BJ (cell line): Measurements from ENCODE around the gene SMS. TPM values are rescaled to one million over a fixed set of nuclear protein-coding genes. Genes with fewer than 3 reads are reported as not detected.

ENCODE experiments used
- CTCF ChIA-PET: fragments of 350-600 bp; formaldehyde crosslinking; extraction: SDS; loops from one replicate; lab custom pipeline; 2021; ENCODE audit warnings: antibody characterized with exemption, inconsistent platforms; lab: Yijun Ruan, JAX
- POLR2A ChIA-PET: fragments of 300-600 bp; sonication (Branson Sonifier 250); formaldehyde crosslinking; extraction: SDS; loops from one replicate; lab custom pipeline; 2021; ENCODE audit warnings: antibody characterized with exemption; lab: Charles Lee
- DNase-seq: peaks from one replicate; pipeline ENCODE4 v3.0.0-alpha.2; 2011; ENCODE audit warnings: low read depth
- H3K27me3 ChIP-seq: 2 replicates; pipeline ENCODE4 v1.6.0; 2011; ENCODE audit warnings: low read length; ENCODE audit not compliant: control insufficient read depth, insufficient read depth
- H3K36me3 ChIP-seq: 2 replicates; pipeline ENCODE4 v1.5.1; 2011; ENCODE audit warnings: low read length; ENCODE audit not compliant: control insufficient read depth, insufficient read depth
- H3K4me3 ChIP-seq: 2 replicates; pipeline ENCODE4 v1.5.1; 2011; ENCODE audit warnings: low read depth, mild to moderate bottlenecking, control low read depth, low read length
- CTCF ChIP-seq: IDR thresholded peaks from 2 replicates; pipeline ENCODE4 v1.5.1; 2011; ENCODE audit warnings: low read depth, mild to moderate bottlenecking, control low read depth, inconsistent platforms, low read length, moderate library complexity; ENCODE audit not compliant: insufficient read depth
- polyA plus RNA-seq: library from polyadenylated mRNA; depleted of rRNA; stranded (reverse); fragments of >200 nt; gene quantifications from 2 replicates; pipeline ENCODE4 v1.2.3, GENCODE V29; 2011

SMS gene
- polyA plus RNA-seq, 1 experiment = 26.0 TPM

DNA sequence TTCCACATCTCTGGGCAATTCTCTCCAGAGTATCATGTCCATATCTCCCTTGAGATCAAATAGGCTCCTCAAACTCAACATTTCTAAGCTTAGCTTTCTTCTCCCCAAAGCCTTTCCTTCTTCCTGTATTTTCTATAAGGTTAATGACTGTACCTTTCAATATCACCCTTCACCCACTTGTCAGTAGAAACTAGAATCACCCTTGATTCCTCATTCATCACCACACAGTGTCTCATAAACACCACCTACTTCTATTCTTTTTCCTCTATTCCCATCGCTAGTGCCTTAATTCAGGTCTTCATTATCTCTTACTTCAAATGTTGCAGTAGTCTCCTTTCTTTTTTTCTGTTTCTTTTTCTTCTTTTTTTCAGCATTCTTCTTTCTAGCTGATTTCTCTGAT lies 28.3 kb upstream of the SMS start:
- no peak overlapping the region for H3K4me3 ChIP-seq
- DNase-seq = no peak
- CTCF ChIA-PET = interaction anchor here (1.0 kb wide), 1 partner anchor 61 kb away, joined by 3 read pairs; no protein-coding TSS in a partner anchor
- no peaks in the 10 kb centered on the region for H3K27me3 ChIP-seq
- no peaks in the 10 kb centered on the region for H3K36me3 ChIP-seq
- TF ChIP-seq CTCF = no peak
- POLR2A ChIA-PET = no interaction called here

GRCh38 chrX:21912989-21913388 lies 27.5 kb upstream of the SMS start:
- no peak for TF ChIP-seq CTCF
- POLR2A ChIA-PET = no interaction called here
- H3K4me3 ChIP-seq = no peak overlapping the region
- no peaks in the 10 kb centered on the region for H3K27me3 ChIP-seq
- no peaks in the 10 kb centered on the region for H3K36me3 ChIP-seq
- CTCF ChIA-PET = no interaction called here
- no peak for DNase-seq

- ChIA-PET CTCF (no interaction called here), POLR2A (no interaction called here)
- H3K36me3 ChIP-seq = no peaks in the 10 kb centered on the region
- no peak for TF ChIP-seq CTCF
- no peak for DNase-seq
- no peak overlapping the region for H3K4me3 ChIP-seq
- no peaks in the 10 kb centered on the region for H3K27me3 ChIP-seq
These were observed 14.4 kb upstream of the SMS start for GRCh38 chrX:21926116-21926515.

DNA sequence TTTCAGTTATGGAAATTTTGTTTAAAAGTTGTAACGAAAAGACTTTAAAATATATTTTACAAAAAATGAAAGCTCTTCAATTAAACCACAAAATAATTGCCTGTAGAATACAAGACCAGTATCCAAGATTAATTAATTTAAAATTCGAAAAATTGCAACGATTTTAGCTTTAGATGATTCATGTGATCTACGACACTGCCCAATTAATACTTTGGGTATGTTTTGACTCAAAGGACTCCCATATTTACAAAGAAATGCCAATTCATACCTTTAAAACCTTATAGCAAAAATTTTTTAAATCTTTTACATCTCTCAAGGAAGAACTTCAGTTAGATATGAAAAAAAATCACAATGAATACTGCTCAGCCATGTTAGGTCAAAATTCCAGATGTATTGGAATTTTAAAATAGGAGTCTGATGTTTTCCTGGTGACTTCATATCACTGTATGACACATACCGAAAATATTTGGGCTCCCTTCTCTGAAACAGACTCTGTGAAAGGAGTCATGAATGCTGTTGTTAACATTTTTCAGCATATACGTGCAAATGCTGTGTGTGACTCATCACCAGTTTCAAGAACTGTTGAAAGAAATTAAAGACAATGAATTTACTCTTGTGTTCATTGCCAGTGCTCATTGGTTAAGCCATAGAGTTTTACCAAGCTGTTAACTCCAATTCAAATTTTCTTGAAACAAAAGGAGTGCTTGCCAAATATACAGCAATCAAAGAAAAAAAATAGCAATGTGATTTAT lies 13.8 kb upstream of the SMS start:
- Histone ChIP-seq H3K4me3 (no peak overlapping the region), H3K27me3 (no peaks in the 10 kb centered on the region), H3K36me3 (no peaks in the 10 kb centered on the region)
- ChIA-PET POLR2A (no interaction called here), CTCF (interaction anchor here (0.8 to 0.9 kb wide), 2 partner anchors 34 to 65 kb away, joined by 3 read pairs; no protein-coding TSS in a partner anchor)
- TF ChIP-seq CTCF = no peak
- DNase-seq = peak; percentile 80

- ChIA-PET POLR2A (no interaction called here), CTCF (no interaction called here)
- Histone ChIP-seq H3K4me3 (no peak overlapping the region), H3K27me3 (no peaks in the 10 kb centered on the region), H3K36me3 (no peaks in the 10 kb centered on the region)
- no peak for TF ChIP-seq CTCF
- no peak for DNase-seq
These were observed 11.3 kb upstream of the SMS start for GRCh38 chrX:21929209-21929608.
